ENCODE data around the gene CBLN1. TPM values are rescaled to one million over a fixed set of nuclear protein-coding genes. Genes with fewer than 3 reads are reported as not detected.
"Not testable (repeated sequence)": the region's sequence is repeated elsewhere in the genome, so short reads cannot be mapped to it uniquely, and the experiment has no call there.

Gene CBLN1
- total RNA-seq, 1 donor from 2014 or later = 0.23 TPM

DNA sequence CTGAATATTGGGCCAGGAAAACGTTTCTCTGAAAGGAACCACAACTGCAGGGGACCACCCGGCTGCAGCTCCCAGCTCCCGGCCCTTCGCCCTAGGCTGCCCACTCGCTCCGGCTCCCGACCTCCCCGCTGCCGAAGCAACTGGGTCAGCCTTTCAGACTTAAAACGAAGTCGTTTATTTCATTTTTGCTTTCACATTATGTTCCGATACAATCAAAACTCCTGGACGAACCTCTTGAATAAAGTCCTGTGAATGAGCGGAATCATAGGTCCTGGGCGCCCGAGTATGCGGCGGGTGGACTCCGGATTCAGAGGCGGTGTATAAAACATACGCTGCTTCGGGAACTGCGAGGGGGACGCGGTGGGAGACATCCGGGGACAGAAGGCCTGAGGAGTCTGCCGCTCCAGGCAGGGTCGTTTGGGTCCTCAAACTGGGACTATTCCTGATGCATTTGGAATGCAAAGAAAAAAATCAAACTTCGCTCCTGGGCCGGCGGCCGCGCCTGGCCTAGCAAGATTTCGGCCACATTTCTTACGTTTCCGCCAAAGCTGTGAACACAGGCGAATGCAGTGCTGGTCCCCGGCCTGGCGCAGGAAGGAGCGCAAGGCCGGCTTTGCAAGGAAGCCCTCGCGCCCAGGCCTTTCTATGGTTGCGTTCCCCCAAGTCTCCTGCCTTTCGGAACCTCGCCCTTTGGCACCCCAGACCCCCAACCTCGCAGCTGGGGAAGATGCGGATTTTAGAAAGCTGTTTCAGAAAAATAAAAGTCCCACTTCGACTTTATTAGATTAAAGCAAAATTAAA is 3.7 kb downstream of the CBLN1 start:
- no peak for DNase-seq (ENCODE audit: extremely low read depth, low read depth, low spot score)

DNA sequence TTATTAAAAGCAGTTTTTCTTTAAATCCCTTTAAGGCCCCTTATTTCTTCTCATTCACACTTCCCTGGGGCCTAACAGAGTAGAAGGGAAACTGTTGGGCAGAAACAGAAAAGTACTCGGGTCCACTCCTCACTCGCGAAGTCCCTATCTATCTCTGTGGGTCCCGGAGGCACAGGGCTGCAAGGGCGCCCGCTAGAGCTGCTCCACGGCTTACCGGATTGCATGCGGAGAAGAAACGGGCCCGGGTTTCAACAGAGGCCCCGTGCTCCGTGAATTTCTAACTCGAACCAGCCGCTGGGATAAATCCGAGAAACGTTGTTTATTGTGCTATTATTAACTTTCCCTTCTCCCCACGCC is 4.3 kb downstream of the CBLN1 start:
- DNase-seq (ENCODE audit: extremely low read depth, low read depth, low spot score) = no peak

- DNase-seq (ENCODE audit: extremely low read depth, low read depth, low spot score) = no peak
These were observed 4.8 kb downstream of the CBLN1 start for GRCh38 chr16:49276646-49277385.

DNA sequence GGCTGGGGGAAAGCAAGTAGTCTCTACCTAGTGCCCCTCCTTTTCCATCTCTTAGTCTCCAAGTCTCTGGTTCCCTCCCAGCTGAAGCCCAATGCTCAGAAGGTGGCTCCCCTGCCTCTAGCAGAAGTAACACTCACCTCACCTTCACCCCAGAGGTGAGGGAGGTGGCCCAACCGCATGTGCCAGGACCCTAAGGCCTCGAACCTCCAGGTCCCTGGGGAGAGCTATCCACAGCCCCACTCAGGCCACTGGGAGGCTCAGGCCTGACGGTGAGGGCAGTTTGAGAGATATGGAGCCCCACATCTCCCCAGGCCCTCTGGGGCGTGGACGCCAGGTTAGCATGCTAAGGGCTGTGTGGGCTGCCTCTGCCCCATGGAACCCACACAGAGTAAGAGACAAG is 5.8 kb downstream of the CBLN1 start:
- DNase-seq (ENCODE audit: extremely low read depth, low read depth, low spot score) = no peak

GRCh38 chr16:49275050-49275730 is 6.4 kb downstream of the CBLN1 start:
- DNase-seq (ENCODE audit: extremely low read depth, low read depth, low spot score) = no peak

DNA sequence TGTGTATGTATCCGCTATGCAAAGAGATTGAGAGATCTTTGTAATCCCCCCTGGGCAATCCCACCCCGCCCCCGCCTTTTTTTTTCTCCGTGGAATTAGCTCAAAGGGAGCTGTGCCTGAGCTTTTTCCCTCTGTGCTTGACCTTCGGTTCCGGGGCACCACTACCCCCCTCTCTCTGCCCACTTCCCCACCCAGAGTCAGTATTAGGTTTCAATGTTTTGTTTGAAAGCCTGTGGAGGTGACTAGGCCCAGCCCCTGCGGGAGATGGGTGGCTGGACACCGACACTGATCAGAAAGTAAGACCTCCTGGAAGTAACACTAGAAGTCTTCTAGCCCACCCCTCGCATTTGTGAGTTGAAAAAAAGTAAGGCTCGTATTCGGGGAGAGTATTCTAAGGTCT is 7.0 kb downstream of the CBLN1 start:
- DNase-seq (ENCODE audit: extremely low read depth, low read depth, low spot score) = no peak

- DNase-seq (ENCODE audit: extremely low read depth, low read depth, low spot score) = no peak
These were observed 7.9 kb downstream of the CBLN1 start for GRCh38 chr16:49273771-49274170.

- DNase-seq (ENCODE audit: extremely low read depth, low read depth, low spot score) = no peak
These were observed 10.3 kb downstream of the CBLN1 start for GRCh38 chr16:49271363-49271762.

GRCh38 chr16:49269201-49269600 is 12.4 kb downstream of the CBLN1 start:
- DNase-seq (ENCODE audit: extremely low read depth, low read depth, low spot score) = no peak

GRCh38 chr16:49268667-49269066 is 13.0 kb downstream of the CBLN1 start:
- no peak for DNase-seq (ENCODE audit: extremely low read depth, low read depth, low spot score)

GRCh38 chr16:49262501-49262900 is 19.1 kb downstream of the CBLN1 start:
- DNase-seq (ENCODE audit: extremely low read depth, low read depth, low spot score) = no peak

DNA sequence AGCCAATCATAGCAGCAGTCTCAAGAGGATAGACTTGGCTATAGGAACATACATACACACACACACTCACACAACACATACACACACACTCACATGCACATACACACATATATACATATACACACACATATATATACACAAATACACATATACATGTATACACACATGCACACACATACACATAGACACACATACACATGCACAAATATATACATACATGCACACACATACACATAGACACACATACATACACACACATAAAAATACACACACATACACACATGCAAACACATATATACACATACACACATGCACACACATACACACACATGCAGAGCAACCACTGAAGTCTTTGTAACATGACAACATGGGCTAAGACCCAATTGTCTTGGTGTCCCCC is 19.7 kb downstream of the CBLN1 start:
- DNase-seq (ENCODE audit: extremely low read depth, low read depth, low spot score) = no peak

DNA sequence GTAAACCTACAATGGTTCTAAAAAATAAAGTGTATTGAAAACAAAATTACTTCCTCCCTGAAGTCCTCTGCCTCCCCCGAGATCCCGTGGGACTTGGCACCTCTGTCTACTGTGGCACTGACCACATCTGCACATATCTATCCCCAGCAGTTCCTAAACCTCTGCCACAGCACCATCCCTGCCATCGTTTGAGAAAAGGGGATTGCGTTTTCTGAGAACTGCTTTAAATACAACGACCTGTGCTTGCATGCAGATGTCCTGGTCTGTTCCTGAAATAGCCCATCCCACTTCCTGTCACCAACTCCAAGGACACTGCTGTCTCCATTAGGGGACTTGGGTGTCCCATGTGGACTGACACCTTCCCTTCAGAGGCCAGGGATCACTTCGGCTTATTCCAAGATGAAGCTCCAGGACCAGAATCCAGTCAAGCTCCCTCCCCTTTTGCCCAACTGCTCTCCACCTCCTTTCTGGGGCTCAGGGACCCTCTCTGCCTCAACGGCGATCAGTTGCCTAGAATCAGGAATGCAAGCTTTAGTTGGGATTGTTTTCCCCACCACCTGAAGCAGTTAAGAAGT is 20.6 kb downstream of the CBLN1 start:
- DNase-seq (ENCODE audit: extremely low read depth, low read depth, low spot score) = no peak

GRCh38 chr16:49260253-49260652 is 21.4 kb downstream of the CBLN1 start:
- no peak for DNase-seq (ENCODE audit: extremely low read depth, low read depth, low spot score)

- no peak for DNase-seq (ENCODE audit: extremely low read depth, low read depth, low spot score)
These were observed 22.3 kb downstream of the CBLN1 start for GRCh38 chr16:49259330-49259729.

GRCh38 chr16:49250689-49251088 is 30.9 kb downstream of the CBLN1 start:
- DNase-seq (ENCODE audit: extremely low read depth, low read depth, low spot score) = no peak

DNA sequence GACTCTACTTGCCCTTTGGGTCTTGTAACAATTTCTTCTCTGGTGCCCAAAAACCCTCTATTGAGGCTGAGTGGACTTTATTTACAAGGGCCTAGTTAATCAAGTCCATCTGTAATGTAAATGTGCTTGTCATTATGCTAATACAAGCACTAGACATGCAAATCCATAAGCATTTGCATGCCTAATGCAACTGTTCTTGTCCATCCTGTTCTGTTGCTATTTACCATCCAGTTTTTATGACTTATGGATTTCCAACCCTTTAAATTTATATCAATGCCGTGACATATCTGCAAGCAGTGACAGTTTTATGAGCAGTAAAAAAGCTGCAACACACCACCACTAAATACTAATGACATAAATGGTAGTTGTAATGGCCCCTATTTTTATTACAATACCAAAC is 33.4 kb downstream of the CBLN1 start:
- DNase-seq (ENCODE audit: extremely low read depth, low read depth, low spot score) = no peak

DNA sequence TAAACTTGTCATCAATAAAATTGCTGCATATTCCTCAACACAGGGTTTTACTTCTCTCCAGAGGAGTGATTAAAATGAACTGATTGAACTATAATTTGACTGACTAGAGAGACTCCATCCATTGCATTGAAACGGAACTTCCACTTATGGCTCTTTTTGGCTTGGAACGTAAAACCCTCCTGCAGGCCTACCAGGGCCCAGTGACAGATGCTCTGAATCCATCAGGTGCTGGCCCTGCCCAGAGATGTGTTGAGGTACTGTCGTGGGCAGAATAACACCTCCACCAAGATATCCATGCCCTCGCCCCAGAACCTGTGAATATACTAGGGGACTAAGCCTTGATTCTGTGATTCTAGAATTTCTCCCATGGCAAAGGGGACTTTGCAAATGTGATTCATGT is 45.4 kb downstream of the CBLN1 start:
- no peak for DNase-seq (ENCODE audit: extremely low read depth, low read depth, low spot score)

DNA sequence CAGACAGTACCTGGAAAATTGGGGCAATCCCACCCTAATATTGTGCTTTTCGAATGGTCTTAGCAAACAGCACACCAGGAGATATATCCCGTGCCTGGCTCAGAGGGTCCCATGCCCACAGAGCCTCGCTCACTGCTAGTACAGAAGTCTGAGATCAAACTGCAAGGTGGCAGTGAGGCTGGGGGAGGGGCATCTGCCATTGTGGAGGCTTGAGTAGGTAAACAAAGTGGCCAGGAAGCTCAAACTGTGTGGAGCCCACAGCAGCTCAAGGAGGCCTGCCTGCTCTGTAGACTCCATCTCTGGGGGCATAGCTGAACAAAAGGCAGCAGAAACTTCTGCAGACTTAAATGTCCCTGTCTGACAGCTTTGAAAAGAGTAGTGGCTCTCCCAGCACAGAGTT is 53.3 kb downstream of the CBLN1 start:
- not testable (repeated sequence) for DNase-seq (ENCODE audit: extremely low read depth, low read depth, low spot score)
